BJ (cell line): ENCODE data around the gene OR8B3. TPM values are rescaled to one million over a fixed set of nuclear protein-coding genes. Genes with fewer than 3 reads are reported as not detected.

Experiments used
- CTCF ChIA-PET: fragments of 350-600 bp; formaldehyde crosslinking; extraction: SDS; loops from one replicate; lab custom pipeline; 2021; ENCODE audit warnings: antibody characterized with exemption, inconsistent platforms; lab: Yijun Ruan, JAX
- POLR2A ChIA-PET: fragments of 300-600 bp; sonication (Branson Sonifier 250); formaldehyde crosslinking; extraction: SDS; loops from one replicate; lab custom pipeline; 2021; ENCODE audit warnings: antibody characterized with exemption; lab: Charles Lee
- DNase-seq: peaks from one replicate; pipeline ENCODE4 v3.0.0-alpha.2; 2011; ENCODE audit warnings: low read depth
- H3K27me3 ChIP-seq: 2 replicates; pipeline ENCODE4 v1.6.0; 2011; ENCODE audit warnings: low read length; ENCODE audit not compliant: control insufficient read depth, insufficient read depth
- H3K36me3 ChIP-seq: 2 replicates; pipeline ENCODE4 v1.5.1; 2011; ENCODE audit warnings: low read length; ENCODE audit not compliant: control insufficient read depth, insufficient read depth
- H3K4me3 ChIP-seq: 2 replicates; pipeline ENCODE4 v1.5.1; 2011; ENCODE audit warnings: low read depth, mild to moderate bottlenecking, control low read depth, low read length
- CTCF ChIP-seq: IDR thresholded peaks from 2 replicates; pipeline ENCODE4 v1.5.1; 2011; ENCODE audit warnings: low read depth, mild to moderate bottlenecking, control low read depth, inconsistent platforms, low read length, moderate library complexity; ENCODE audit not compliant: insufficient read depth
- polyA plus RNA-seq: library from polyadenylated mRNA; depleted of rRNA; stranded (reverse); fragments of >200 nt; gene quantifications from 2 replicates; pipeline ENCODE4 v1.2.3, GENCODE V29; 2011

Gene OR8B3
- polyA plus RNA-seq, 1 experiment, result not detected

- no peaks in the 10 kb centered on the region for H3K36me3 ChIP-seq
- CTCF ChIA-PET, result no interaction called here
- POLR2A ChIA-PET, result no interaction called here
- TF ChIP-seq CTCF, result no peak
- no peaks in the 10 kb centered on the region for H3K27me3 ChIP-seq
- DNase-seq, result no peak
- no peak overlapping the region for H3K4me3 ChIP-seq
Observed at GRCh38 chr11:124441519-124441918, 42.7 kb upstream of the OR8B3 start.

GRCh38 chr11:124441081-124441480 is 42.3 kb upstream of the OR8B3 start:
- no peak for DNase-seq
- TF ChIP-seq CTCF, result no peak
- ChIA-PET POLR2A (no interaction called here), CTCF (no interaction called here)
- no peaks in the 10 kb centered on the region for H3K36me3 ChIP-seq
- H3K4me3 ChIP-seq, result no peak overlapping the region
- no peaks in the 10 kb centered on the region for H3K27me3 ChIP-seq

- CTCF ChIA-PET, result no interaction called here
- Histone ChIP-seq H3K27me3 (no peaks in the 10 kb centered on the region), H3K4me3 (no peak overlapping the region), H3K36me3 (no peaks in the 10 kb centered on the region)
- POLR2A ChIA-PET, result no interaction called here
- DNase-seq, result no peak
- TF ChIP-seq CTCF, result no peak
Observed at GRCh38 chr11:124440608-124441007, 41.8 kb upstream of the OR8B3 start.

- H3K36me3 ChIP-seq, result no peaks in the 10 kb centered on the region
- ChIA-PET POLR2A (no interaction called here), CTCF (no interaction called here)
- no peak overlapping the region for H3K4me3 ChIP-seq
- DNase-seq, result no peak
- no peaks in the 10 kb centered on the region for H3K27me3 ChIP-seq
- no peak for TF ChIP-seq CTCF
Observed at GRCh38 chr11:124434699-124435098, 35.9 kb upstream of the OR8B3 start.

GRCh38 chr11:124429599-124429998 is 30.8 kb upstream of the OR8B3 start:
- no peak overlapping the region for H3K4me3 ChIP-seq
- H3K36me3 ChIP-seq, result no peaks in the 10 kb centered on the region
- DNase-seq, result no peak
- CTCF ChIA-PET, result interaction anchor here (1.0 kb wide), 1 partner anchor 14 kb away, joined by 6 read pairs; no protein-coding TSS in a partner anchor
- H3K27me3 ChIP-seq, result no peaks in the 10 kb centered on the region
- POLR2A ChIA-PET, result no interaction called here
- TF ChIP-seq CTCF, result no peak
